ENCODE results near the gene TCTA.
"Not testable (repeated sequence)": the region's sequence is repeated elsewhere in the genome, so short reads cannot be mapped to it uniquely, and the experiment has no call there.

TCTA gene

GRCh38 chr3:49383387-49383786 is 28.8 kb upstream of the TCTA start:
- no peak for DNase-seq (ENCODE audit: low read depth)
- TF ChIP-seq CTCF (IDR thresholded peaks at IDR 0.05; ENCODE audit: low read depth, low read length, missing control alignments), result no peak
- H3K4me3 ChIP-seq (ENCODE audit: low read depth, low read length), result no peak overlapping the region
- in situ Hi-C loops (cut with HindIII; ENCODE audit: low sequenced_read_pairs), result no loop called here

GRCh38 chr3:49385617-49386016 is 26.6 kb upstream of the TCTA start:
- in situ Hi-C loops (cut with HindIII; ENCODE audit: low sequenced_read_pairs), result no loop called here
- DNase-seq (ENCODE audit: low read depth), result no peak
- TF ChIP-seq CTCF (IDR thresholded peaks at IDR 0.05; ENCODE audit: low read depth, low read length, missing control alignments), result no peak
- no peak overlapping the region for H3K4me3 ChIP-seq (ENCODE audit: low read depth, low read length)

- H3K4me3 ChIP-seq (ENCODE audit: low read depth, low read length), result no peak overlapping the region
- in situ Hi-C loops (cut with HindIII; ENCODE audit: low sequenced_read_pairs), result no loop called here
- no peak for TF ChIP-seq CTCF (IDR thresholded peaks at IDR 0.05; ENCODE audit: low read depth, low read length, missing control alignments)
- DNase-seq (ENCODE audit: low read depth), result no peak
These were observed 26.0 kb upstream of the TCTA start for GRCh38 chr3:49386056-49386756.

- no peak for DNase-seq (ENCODE audit: low read depth)
- in situ Hi-C loops (cut with HindIII; ENCODE audit: low sequenced_read_pairs), result no loop called here
- TF ChIP-seq CTCF (IDR thresholded peaks at IDR 0.05; ENCODE audit: low read depth, low read length, missing control alignments), result no peak
- H3K4me3 ChIP-seq (ENCODE audit: low read depth, low read length), result no peak overlapping the region
These were observed 24.5 kb upstream of the TCTA start for GRCh38 chr3:49387721-49388120.

GRCh38 chr3:49388289-49388820 is 23.9 kb upstream of the TCTA start:
- no peak for TF ChIP-seq CTCF (IDR thresholded peaks at IDR 0.05; ENCODE audit: low read depth, low read length, missing control alignments)
- H3K4me3 ChIP-seq (ENCODE audit: low read depth, low read length), result no peak overlapping the region
- in situ Hi-C loops (cut with HindIII; ENCODE audit: low sequenced_read_pairs), result no loop called here
- DNase-seq (ENCODE audit: low read depth), result no peak

GRCh38 chr3:49389297-49389696 is 22.9 kb upstream of the TCTA start:
- in situ Hi-C loops (cut with HindIII; ENCODE audit: low sequenced_read_pairs), result no loop called here
- no peak for TF ChIP-seq CTCF (IDR thresholded peaks at IDR 0.05; ENCODE audit: low read depth, low read length, missing control alignments)
- DNase-seq (ENCODE audit: low read depth), result no peak
- H3K4me3 ChIP-seq (ENCODE audit: low read depth, low read length), result no peak overlapping the region

GRCh38 chr3:49391310-49391709 is 20.9 kb upstream of the TCTA start:
- DNase-seq (ENCODE audit: low read depth); in situ Hi-C loops (cut with HindIII; ENCODE audit: low sequenced_read_pairs); H3K4me3 ChIP-seq (ENCODE audit: low read depth, low read length): not testable (repeated sequence)
